AG08396 (cell line): ENCODE data around the gene CCDC9B.

Experiments
- DNase-seq: peaks from one replicate; pipeline ENCODE4 v3.0.0; 2012; ENCODE audit warnings: low spot score, mixed read lengths

The CCDC9B gene

DNA sequence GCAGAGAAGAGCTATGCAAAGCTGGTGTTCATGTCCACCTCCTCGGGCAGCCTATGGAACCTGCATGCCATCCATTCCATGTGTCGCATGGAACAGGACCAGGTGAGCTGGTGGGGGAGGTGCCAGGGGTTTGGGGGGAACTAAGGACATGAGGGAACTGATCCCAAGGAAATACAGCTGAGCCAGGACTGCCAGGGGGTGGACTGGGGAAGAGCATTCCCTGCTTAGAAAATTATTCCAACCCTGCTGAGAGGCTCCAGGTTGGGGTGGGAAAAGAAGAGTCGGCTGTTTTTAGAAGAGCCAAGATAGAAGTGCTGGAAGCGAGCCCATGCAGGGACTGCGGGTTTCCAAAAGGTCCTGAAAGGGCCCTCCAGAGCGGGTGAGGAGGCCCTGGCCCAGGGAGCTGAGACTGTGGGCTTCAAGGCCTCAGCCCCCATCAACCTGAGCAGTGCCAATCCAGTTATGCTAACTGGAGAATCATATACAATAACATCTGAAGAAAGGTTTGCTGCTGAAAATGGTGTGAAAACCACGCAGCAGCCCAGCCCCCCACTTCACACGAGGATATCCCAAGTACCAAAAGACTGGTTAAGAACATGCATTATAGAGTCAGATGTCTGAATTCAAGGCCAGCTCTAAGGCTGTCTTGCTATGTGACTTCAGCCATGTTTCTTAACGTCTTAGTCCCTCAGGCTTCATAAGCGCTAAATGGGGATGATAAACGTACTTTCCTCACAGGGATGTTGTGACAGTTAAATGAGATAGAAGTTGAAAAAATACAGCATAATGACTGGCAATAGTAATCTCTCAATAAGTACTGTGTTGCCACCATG, 25.1 kb upstream of the CCDC9B start:
- DNase-seq = no peak

GRCh38 chr15:40365016-40365415, 24.3 kb upstream of the CCDC9B start:
- no peak for DNase-seq

GRCh38 chr15:40364251-40364650, 23.5 kb upstream of the CCDC9B start:
- DNase-seq = no peak

DNA sequence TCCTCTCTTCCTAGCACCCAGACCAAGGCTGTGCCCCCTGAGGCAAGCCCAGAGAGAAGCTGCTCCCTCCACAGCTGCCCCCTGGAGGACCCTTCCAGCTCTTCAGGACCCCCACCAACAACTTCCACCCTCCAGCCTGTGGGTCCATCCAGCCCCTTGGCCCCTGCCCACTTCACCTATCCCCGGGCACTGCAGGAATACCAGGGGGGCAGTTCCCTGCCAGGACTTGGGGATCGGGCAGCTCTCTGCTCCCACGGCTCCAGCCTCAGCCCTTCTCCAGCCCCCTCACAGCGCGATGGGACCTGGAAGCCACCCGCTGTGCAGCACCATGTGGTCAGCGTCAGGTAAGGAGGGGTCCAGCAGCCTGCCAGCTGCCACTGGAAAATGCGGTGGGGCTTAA, 22.9 kb upstream of the CCDC9B start:
- DNase-seq = no peak

GRCh38 chr15:40361640-40362039, 20.9 kb upstream of the CCDC9B start:
- no peak for DNase-seq

DNA sequence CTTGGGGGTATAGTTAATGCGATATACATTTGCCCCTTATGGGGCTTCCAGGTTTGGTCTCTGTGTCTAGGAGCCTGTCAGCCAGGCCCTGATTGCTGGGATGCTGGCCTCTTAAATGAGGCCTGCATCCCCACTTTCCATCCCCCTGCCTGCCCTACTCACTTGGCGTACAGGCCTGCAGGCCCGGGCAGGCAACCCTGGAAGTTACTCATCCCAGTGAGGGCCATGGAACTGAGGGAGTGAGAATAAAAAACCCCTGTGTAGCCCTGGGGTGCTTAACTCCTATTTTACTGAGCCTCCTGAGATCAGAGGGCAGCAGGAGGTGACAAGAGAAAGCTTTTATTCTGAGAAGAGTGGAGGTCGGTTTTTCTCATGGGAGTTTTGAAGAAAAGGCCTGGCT, 19.3 kb upstream of the CCDC9B start:
- DNase-seq = no peak

DNA sequence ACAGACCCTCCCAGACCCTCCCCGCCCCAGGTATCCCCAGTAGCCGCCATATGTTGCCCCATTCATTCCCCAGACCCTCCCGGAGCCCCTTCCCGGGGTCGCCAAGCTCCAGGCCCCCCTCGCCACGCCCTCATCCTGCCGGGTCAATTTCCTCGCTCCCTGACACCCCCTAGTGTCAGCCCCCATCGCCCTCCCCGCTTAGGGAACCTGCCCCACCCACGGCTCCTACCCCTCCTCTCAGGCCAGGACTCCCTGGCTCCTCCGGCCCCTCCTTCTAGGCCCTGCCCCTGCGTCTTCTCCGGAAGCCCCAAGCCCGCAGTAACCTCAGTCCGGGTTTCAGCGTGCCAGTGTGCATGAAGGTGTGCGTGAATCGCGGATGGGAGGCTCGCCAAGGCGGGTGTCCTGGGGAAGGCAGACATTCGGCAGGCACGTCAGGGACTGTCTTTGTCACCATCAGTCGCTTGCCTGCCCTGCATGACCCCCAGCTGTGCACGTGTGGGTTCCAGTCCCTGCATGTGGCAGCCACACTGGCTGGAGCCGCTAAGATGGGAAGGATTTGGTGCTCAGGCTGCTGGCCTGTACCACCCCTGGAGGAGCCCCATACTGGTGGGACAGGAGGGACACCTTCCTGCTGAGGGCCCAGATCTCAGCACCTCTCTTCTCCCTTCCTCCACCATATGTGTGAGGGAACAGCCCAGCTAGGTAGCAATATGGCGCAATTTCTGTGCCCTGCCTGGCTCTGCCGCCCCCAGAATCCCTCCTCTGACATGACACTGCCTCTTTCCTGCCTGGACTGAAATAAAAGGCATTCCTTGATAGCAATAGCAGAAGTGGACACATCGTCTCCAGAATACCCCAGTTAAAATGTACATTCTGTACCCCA, 18.0 kb upstream of the CCDC9B start:
- DNase-seq = no peak

DNA sequence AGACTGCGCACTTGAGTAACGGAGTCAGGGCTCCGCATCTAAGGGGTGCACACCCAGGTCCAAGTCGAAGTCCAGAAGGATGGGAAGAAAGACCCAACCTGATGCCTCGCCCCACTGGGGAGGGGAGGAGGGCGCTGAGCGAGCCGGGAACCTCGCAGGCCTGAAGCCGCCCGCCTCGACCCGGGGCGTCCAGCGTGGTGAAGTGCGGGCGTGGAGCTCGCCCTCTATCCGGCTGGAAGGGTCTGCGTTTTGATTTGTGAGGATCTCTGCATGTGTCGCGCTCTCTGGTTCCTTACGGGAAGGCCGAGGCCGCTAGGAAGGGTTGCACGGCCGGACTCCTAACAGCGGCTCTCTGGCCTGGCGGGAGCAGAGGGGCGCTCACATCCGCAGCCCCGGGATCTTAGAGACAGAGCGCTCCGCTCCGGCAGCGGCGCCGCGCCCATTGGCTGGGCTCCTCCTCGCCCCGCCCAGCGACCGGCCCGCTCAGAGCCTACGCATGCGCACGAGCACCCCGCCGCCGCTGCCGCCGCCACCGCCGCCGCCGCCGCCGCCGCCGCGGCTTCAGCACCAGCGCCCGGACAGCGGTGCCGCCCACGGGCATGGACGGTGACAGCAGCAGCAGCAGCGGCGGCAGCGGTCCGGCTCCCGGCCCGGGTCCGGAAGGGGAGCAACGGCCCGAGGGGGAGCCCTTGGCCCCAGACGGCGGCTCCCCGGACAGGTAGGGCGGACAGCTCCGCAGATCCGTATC, 17.2 kb upstream of the CCDC9B start, which contains the start of gene DISP2:
Gene DISP2 (plus strand): TSS at position 497 of the 748 bp plus-strand sequence. CDS start 103 bp downstream, at position 600.
- peak; percentile 99 for DNase-seq

DNA sequence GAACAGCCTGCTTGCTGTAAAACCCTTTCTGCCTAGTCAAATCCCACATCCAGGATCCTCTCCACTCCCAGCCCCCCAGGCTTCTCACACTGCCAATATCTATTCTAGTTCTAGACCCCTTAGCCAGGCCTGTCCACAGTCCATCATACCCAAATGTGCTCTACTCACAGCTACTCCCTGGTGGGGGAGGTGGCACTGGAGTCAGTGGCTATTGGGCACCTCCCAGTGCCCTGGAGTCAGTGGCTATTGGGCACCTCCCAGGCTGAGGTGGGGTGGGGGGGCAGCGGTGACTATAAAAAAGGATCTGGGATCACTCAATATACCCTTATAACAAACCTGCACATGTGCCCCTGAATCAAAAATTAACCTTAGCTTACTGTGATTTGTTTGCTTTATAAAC, 16.5 kb upstream of the CCDC9B start:
- no peak for DNase-seq

DNA sequence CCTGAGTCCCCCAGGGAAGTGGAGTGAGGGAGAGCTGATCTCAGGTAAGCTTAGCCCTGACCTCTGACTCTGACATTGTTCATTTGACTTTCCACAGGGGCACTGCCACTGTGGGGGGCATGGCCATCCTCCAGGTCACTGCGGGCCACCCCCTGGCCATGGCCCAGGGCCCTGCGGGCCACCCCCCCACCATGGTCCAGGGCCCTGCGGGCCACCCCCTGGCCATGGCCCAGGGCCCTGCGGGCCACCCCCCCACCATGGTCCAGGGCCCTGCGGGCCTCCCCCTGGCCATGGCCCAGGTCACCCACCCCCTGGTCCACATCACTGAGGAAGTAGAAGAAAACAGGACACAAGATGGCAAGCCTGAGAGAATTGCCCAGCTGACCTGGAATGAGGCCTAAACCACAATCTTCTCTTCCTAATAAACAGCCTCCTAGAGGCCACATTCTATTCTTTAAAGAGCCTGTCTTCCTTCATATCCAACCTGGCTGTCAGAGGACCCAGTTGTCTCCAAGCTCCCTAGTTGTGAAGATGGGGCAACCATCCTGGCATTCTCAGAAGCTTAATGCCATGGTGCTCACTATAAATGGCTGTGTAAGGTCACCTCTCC, 15.3 kb upstream of the CCDC9B start:
- no peak for DNase-seq

DNA sequence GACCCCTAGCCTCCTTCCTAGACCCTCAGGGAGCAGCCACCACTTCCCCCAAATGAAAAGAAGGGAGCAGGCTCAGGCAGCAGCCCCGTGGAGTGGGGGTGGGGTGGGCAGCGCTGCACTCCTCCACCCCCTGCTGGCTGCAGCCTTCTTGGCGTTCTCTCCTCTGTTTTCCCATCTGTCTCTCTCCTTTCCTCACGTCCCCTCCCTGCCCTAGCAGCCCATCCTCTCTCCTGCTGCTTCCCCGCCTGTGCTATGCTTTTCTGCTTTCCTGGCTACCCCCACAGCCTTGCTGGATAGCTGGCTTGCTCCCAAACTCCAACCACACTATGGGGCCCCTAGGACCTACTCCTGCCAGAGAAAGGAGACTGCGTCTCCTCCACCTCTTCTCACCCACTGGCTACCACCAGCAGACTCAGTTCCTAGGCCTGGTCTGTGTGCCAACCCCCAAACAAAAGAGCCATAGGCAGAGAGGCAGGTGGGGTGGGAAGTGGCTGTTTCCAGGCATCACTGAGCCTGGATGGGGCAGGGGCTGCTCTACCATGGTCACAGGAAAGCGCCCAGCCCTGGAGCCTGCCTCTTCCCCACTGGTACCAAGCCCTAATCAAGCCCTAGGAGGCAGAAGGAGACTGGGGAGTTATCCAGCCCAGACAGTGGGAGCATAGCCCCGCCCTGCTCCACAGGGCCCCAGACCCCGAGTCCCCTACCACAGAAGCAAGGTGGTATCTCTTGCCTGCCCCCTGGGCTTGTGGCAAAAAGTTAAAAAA, 13.9 kb upstream of the CCDC9B start:
- DNase-seq = peak; percentile 69

DNA sequence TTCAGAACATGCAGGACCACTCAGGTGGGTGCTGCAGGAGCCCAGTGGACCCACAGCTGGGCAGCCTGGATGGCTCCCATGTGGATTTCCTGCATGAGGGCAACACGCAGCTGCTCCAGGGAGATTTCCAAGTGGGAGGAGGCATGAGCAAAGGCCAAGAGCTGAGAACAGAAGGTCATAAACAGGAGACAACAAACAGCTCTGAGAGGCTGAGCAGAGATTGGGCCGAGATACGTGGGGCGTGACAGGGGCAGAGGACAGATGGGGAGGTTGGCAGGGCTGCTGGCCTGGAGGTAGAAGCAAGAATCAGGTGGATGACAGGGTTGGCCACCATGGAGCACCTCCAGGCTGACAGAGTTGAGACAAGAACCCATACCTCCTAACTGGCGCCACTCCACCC, 13.0 kb upstream of the CCDC9B start:
- no peak for DNase-seq

DNA sequence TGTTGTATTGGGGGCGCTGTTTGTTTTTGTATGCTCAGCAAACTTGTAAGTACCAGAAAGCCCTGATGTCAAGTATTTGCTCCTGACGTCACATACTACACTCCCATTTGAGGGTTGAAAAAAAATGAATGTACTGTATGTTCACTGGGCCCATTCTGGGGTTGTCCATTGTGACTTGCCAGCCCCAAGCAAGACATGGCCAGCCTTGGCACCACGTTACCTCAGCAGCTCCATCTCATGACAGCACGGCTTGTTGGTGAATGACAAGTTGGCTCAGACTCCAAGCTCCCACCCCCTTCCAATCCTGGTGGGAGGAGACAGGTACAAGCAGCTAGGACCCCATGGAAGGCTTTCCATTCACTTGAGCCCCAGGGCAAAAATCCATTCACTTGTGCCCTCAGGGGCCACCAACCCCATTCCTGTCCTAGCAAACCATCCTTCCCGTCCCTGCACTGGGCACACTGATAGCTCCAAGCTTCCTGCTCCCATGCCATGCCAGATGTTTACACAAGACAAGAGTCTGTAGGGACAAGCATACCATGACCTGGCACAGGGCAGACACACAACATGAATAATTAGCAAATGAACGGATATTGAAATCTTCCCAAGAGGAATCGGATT, 11.7 kb upstream of the CCDC9B start:
- no peak for DNase-seq

DNA sequence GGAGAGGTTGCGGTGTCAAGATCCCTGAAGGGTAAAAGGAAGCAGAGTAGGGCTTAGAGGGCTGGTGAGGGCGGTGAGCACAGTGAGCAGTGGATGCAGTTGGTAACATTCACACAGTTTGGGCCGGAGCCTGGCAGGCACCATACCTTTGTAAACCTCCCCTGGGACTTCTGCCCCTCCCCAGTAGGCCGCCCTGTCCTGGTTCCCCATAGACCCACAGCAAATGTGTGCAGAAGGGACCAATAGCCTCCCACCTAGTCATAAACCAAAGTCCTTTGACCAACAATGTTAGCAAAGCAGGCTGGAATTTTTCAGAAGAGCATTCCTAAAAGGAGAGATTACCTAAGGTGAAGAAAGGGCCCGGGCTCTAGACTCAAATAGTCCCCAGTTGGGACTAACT, 8.4 kb upstream of the CCDC9B start:
- DNase-seq = no peak

DNA sequence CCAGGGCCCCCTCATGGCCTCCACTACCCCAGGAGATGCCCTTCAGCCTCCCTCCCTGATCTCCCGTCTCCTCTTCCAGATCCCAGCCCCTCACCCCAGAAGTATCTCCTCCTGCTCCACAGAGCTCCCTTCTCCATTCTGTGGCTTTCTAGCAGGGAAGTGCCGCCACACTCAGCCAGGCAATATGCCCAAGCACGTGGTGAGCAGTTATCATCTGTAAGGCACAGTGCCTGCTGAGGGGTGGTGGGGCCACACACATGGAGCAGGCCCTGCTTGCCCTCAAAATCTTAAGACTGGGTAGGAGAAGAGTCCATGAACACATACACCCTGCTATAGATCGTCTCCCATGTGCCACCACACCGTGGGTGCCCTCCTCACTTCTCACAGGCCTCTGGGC, 7.7 kb upstream of the CCDC9B start:
- no peak for DNase-seq

- DNase-seq = no peak
Measured at GRCh38 chr15:40347559-40348473, 7.1 kb upstream of the CCDC9B start.

GRCh38 chr15:40346579-40347558, 6.1 kb upstream of the CCDC9B start:
- DNase-seq = no peak

DNA sequence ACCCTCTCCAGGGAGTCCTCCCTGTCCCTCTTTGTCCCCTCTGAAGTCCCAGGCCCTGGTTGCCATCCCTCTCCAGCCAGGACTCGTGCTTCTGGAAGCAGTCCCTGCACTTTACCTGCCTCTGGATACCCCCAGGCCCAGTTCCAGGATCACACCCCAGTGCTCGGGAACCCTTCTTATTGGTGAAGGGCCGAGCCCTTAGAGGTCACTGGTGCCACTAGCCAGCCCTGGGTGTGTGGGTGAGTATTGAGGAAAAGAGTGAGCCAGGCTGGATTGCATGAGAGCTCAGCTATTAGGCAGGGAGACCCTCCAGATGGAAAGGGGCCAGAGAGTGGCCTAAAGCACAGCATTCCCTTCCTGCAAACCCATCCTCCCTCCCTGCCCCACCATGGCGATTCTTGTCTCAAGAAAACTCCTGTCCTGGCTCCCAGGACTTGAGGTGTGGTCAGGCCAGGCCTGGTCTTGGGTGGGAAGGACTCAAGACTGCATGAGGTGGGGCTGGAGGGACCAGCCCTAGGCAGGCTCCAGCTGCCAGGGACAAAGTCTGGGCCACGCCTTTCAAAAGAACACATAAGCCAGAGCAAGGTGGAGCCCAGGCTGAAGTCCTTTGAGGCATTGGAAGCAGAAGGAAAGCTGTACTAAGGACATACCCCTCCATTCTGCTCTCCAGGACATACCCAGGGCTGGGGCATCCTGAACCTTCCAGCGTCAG, 5.3 kb upstream of the CCDC9B start:
- no peak for DNase-seq
